Ovary (tissue), 9 donors: ENCODE results near the gene ENPP3. TPM values are rescaled to one million over a fixed set of nuclear protein-coding genes. Genes with fewer than 3 reads are reported as not detected.

ENCODE experiments used
- DNase-seq, 5 donors: peaks; one replicate each; pipeline ENCODE4 v3.0.0-alpha.2; 2019 to 2020
- H3K27ac ChIP-seq, 2 donors: fragments of 200-600 bp; one replicate each; pipeline versions ENCODE4 v1.5.1 to v1.8.0; 2019 to 2022
- H3K27me3 ChIP-seq: fragments of 200-600 bp; one replicate; pipeline ENCODE4 v1.8.0; 2022
- H3K36me3 ChIP-seq: fragments of 200-600 bp; sonication (generic); one replicate; pipeline ENCODE4 v1.5.1; 2019
- H3K4me1 ChIP-seq: one replicate; pipeline ENCODE4 v1.8.1; 2013; ENCODE audit warnings: mild to moderate bottlenecking, moderate library complexity; ENCODE audit not compliant: insufficient read depth
- H3K4me3 ChIP-seq: fragments of 200-600 bp; sonication (generic); one replicate; pipeline ENCODE4 v1.5.1; 2017
- H3K9me3 ChIP-seq, 2 donors: fragments of 200-600 bp in 1 of 2; sonication (generic) in 1 of 2; one replicate each; pipeline versions ENCODE4 v1.5.1 to v1.8.1; 2013 to 2019; ENCODE audit warnings: mild to moderate bottlenecking in 1 of 2, moderate library complexity in 1 of 2
- CTCF ChIP-seq, 3 donors: fragments of 450-650 bp in 2 of 3; fragments of 200-600 bp in 1 of 3; IDR thresholded peaks; one replicate each; pipeline versions ENCODE4 v1.5.1 to v1.8.0; 2016 to 2022; ENCODE audit warnings: antibody characterized with exemption in 3 of 3, mild to moderate bottlenecking in 1 of 3
- EP300 ChIP-seq: sonication (generic); formaldehyde crosslinking; IDR thresholded peaks from one replicate; pipeline ENCODE4 v1.6.1; 2017; ENCODE audit warnings: antibody characterized with exemption
- POLR2A ChIP-seq: fragments of 450-650 bp; IDR thresholded peaks from one replicate; pipeline ENCODE4 v1.6.1; 2017; ENCODE audit warnings: antibody characterized with exemption, mild to moderate bottlenecking, moderate library complexity
- WGBS, 3 donors: extraction: QIAGEN DNeasy Blood & Tissue Kit in 1 of 3; methylation state at CpG; one replicate each; pipeline versions ENCODE4 v1.1.5 to v1.1.7; 2013 to 2017; 5-methylcytosine and 5-hydroxymethylcytosine counted together
- intact Hi-C, 4 donors: fragments of 100-400 bp; cut with DNase I; formaldehyde crosslinking; loops; one replicate each; pipeline versions ENCODE4 v1.11.0 to v1.15.1; 2022 to 2023
- microRNA-seq, 3 donors: library from miRNA; unstranded; fragments of <30 nt; microRNA quantifications; one replicate each; pipeline versions ENCODE4 to v1.2.0, GENCODE V29; 2019 to 2020
- polyA plus RNA-seq, 2 donors: library from polyadenylated mRNA; stranded (reverse); fragments of 200-250 nt in 1 of 2; fragments of 350-450 nt in 1 of 2; fragmentation: Illumina TruSeq in 1 of 2; extraction: RNeasy Lipid Tissue Mini Kit (QIAGEN cat#74804) in 1 of 2; gene quantifications; one replicate each; pipeline ENCODE4 v1.2.3, GENCODE V29; 2013 to 2014
- small RNA-seq: library from RNA; depleted of rRNA; stranded (forward); fragments of <200 nt; gene quantifications from one replicate; pipeline ENCODE3, GENCODE V24; 2016
- total RNA-seq, 7 donors: library from RNA; depleted of rRNA in 2 of 7; stranded (reverse); fragments of >200 nt in 2 of 7; fragmentation: NEBNext Ultra II Directional in 3 of 7; extraction: Animal tissue kit (Norgen Biotek cat#: 25700) in 3 of 7; gene quantifications; one replicate each; pipeline versions ENCODE4 v1.1.0 to v1.2.4, GENCODE V29; 2016 to 2023
- donor health status: DM: no; HTN: no; CAD: no; lungs with moderate emphysema.
- donor health status: DM: no; HTN: no; CAD: no.
- donor health status: Bipolar disorder and iron deficiency.
- donor health status: DM: yes; HTN: yes; CAD: no.
- donor health status: DM: no; HTN: no; CAD: no.
- donor health status: DM: yes; HTN: yes; CAD: no.

ENPP3 gene
- total and polyA plus RNA-seq, 9 donors, result 0.41 to 3.9 (median 1.4) TPM

- Histone ChIP-seq H3K27me3 (no peaks in the 10 kb centered on the region), H3K9me3 (no peaks in the 10 kb centered on the region), H3K27ac (no peak overlapping the region), H3K4me1 (peaks cover 2% of the 10 kb centered on the region), H3K36me3 (no peaks in the 10 kb centered on the region), H3K4me3 (no peak overlapping the region)
- DNase-seq, result no peak
- TF ChIP-seq POLR2A (no peak), EP300 (no peak), CTCF (IDR thresholded peaks at IDR 0.05) (no peak)
- 38 to 52% (median 48%) methylated on average over 5 of the region's 5 CpGs for WGBS, 3 donors
- intact Hi-C loops, result no loop called here
Observed at GRCh38 chr6:131791476-131791875, 154.4 kb downstream of the ENPP3 start.

- no peaks in the 10 kb centered on the region for H3K36me3 ChIP-seq
- peaks cover 2% of the 10 kb centered on the region for H3K4me1 ChIP-seq
- no peak overlapping the region for H3K4me3 ChIP-seq
- intact Hi-C loops, result no loop called here
- no peaks in the 10 kb centered on the region for H3K27me3 ChIP-seq
- no peaks in the 10 kb centered on the region for H3K9me3 ChIP-seq
- H3K27ac ChIP-seq, result no peak overlapping the region
- DNase-seq, result no peak
- WGBS, 3 donors, result 93 to 95% (median 95%) methylated on average over 6 of the region's 6 CpGs
- TF ChIP-seq EP300 (no peak), POLR2A (no peak), CTCF (IDR thresholded peaks at IDR 0.05) (no peak)
Observed at GRCh38 chr6:131792091-131792496, 155.0 kb downstream of the ENPP3 start.

GRCh38 chr6:131795366-131795765 lies 158.3 kb downstream of the ENPP3 start:
- whole genome bisulfite sequencing, 3 donors, result 76 to 86% (median 79%) methylated on average over 2 of the region's 2 CpGs
- TF ChIP-seq CTCF (IDR thresholded peaks at IDR 0.05), result no peak
- no peak for TF ChIP-seq EP300
- TF ChIP-seq POLR2A, result no peak
- no peak for DNase-seq
- Histone ChIP-seq H3K36me3 (no peaks in the 10 kb centered on the region), H3K27me3 (no peaks in the 10 kb centered on the region), H3K4me1 (no peaks in the 10 kb centered on the region), H3K27ac (no peak overlapping the region), H3K9me3 (no peaks in the 10 kb centered on the region), H3K4me3 (no peak overlapping the region)
- intact Hi-C loops, result no loop called here

Small RNA genes within 50 kb of the gene (microRNA-seq; reads per million reads assigned to microRNA genes)
- gene MIR548H5, result 0 reads per million in 3 donors

Small RNA genes within 50 kb of the gene (small RNA-seq; reads per million reads assigned to genes)
- not detected for gene MIR548H5
- not detected for gene RNU4-18P

Other genes with a start within 250 kb of the ENPP3 start
- under 1 TPM in 4 of 7 donors, not detected in 3; 0.20 to 0.69 (median 0.38) TPM for gene ARG1, start 64.1 kb upstream of the ENPP3 start, total RNA-seq
- gene ARG1, start 64.1 kb upstream of the ENPP3 start, polyA plus RNA-seq, result under 1 TPM in 1 of 2 donors, not detected in 1; 0.08 TPM
- gene MED23, start 9.1 kb upstream of the ENPP3 start, total RNA-seq, result 10 to 100 TPM; 21.7 to 28.5 (median 27.7) TPM
- gene MED23, start 9.1 kb upstream of the ENPP3 start, polyA plus RNA-seq, result 10 to 100 TPM; 11.2 to 21.2 TPM
- gene OR2A4, start 64.1 kb downstream of the ENPP3 start, total RNA-seq, result not detected
- not detected for gene OR2A4, start 64.1 kb downstream of the ENPP3 start, polyA plus RNA-seq
- gene CTAGE9, start 73.7 kb downstream of the ENPP3 start, total RNA-seq, result not detected
- gene CTAGE9, start 73.7 kb downstream of the ENPP3 start, polyA plus RNA-seq, result not detected
- 10 to 100 TPM in 6 of 7 donors, 1 to 10 TPM in 1; 8.1 to 40.7 (median 23.0) TPM for gene ENPP1, start 170.7 kb downstream of the ENPP3 start, total RNA-seq
- gene ENPP1, start 170.7 kb downstream of the ENPP3 start, polyA plus RNA-seq, result 10 to 100 TPM in 1 of 2 donors, 1 to 10 TPM in 1; 5.4 to 12.4 TPM